ENCODE measurements around the gene ZSWIM4.

Gene ZSWIM4

GRCh38 chr19:13868663-13869062 lies 73.4 kb downstream of the ZSWIM4 start:
- no peak for DNase-seq (ENCODE audit: low read depth)
- TF ChIP-seq, protein P1, sequence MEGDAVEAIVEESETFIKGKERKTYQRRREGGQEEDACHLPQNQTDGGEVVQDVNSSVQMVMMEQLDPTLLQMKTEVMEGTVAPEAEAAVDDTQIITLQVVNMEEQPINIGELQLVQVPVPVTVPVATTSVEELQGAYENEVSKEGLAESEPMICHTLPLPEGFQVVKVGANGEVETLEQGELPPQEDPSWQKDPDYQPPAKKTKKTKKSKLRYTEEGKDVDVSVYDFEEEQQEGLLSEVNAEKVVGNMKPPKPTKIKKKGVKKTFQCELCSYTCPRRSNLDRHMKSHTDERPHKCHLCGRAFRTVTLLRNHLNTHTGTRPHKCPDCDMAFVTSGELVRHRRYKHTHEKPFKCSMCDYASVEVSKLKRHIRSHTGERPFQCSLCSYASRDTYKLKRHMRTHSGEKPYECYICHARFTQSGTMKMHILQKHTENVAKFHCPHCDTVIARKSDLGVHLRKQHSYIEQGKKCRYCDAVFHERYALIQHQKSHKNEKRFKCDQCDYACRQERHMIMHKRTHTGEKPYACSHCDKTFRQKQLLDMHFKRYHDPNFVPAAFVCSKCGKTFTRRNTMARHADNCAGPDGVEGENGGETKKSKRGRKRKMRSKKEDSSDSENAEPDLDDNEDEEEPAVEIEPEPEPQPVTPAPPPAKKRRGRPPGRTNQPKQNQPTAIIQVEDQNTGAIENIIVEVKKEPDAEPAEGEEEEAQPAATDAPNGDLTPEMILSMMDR (IDR thresholded peaks at IDR 0.05; ENCODE audit: insufficient read depth, low read depth, low read length, missing control alignments): no peak
- no peak overlapping the region for H3K4me3 ChIP-seq (ENCODE audit: low read depth, low read length)

GRCh38 chr19:13869281-13869680 lies 74.0 kb downstream of the ZSWIM4 start:
- TF ChIP-seq, protein P1 (IDR thresholded peaks at IDR 0.05; ENCODE audit: insufficient read depth, low read depth, low read length, missing control alignments): no peak
- no peak for DNase-seq (ENCODE audit: low read depth)

GRCh38 chr19:13870873-13871272 lies 75.6 kb downstream of the ZSWIM4 start:
- TF ChIP-seq, protein P1 (IDR thresholded peaks at IDR 0.05; ENCODE audit: insufficient read depth, low read depth, low read length, missing control alignments): no peak
- no peak for DNase-seq (ENCODE audit: low read depth)
- no peak overlapping the region for H3K4me3 ChIP-seq (ENCODE audit: low read depth, low read length)

More at GRCh38 chr19:13869281-13869680, 74.0 kb downstream of the ZSWIM4 start:
- no peak overlapping the region for H3K4me3 ChIP-seq (ENCODE audit: low read depth, low read length)

DNA sequence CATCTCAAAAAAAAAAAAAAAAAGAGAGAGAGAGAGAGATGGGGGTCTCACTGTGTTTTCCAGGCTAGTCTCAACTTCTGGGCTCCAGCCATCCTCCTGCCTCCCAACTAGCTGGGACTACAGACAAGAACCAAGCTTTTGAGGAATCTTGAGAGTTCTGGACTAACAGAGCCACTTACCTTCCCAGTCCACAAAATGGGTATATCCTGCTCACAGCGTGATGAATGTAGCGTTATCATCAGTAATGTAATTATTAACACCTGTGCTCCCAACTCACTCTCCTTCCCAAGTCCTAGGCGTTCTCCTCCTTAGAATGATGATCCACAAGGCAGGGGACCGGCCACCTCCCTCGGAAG lies 77.1 kb downstream of the ZSWIM4 start:
- H3K4me3 ChIP-seq (ENCODE audit: low read depth, low read length): no peak overlapping the region
- TF ChIP-seq, protein P1 (IDR thresholded peaks at IDR 0.05; ENCODE audit: insufficient read depth, low read depth, low read length, missing control alignments): no peak

DNA sequence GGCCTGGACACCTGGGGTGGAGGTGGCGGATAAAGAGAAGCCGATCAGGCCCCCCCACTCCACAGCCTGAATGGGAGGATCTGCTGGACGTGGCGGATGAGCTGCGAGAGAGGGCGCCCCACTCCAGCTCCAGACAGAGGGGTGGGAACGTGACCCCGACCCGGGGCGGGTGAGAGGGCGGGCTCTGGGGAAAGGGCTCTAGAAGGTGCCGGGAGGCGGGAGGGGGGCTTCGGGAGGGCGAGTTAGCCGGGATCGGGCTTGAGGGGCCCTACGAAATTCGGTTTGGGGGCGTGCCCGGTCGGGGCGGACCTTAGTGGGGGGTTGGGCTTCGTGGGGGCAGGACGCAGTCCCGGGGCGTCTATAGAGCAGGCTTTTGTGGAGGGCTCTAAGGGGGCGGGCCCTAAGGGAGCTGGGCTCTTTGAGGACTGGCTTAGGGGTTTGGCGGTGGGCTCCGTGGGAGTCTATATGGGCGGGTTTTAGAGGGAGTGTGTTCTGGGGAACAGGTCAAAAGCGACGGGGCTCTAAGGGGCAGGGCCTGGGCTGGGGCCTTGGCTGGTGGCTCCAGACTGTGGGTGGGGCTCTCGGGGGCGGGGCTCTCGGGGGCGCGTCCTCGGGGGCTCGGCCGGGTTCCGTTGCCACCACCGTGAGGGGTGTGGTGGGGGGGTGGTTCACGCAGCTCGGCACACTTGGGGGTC lies 77.6 kb downstream of the ZSWIM4 start:
- TF ChIP-seq, protein P1 (IDR thresholded peaks at IDR 0.05; ENCODE audit: insufficient read depth, low read depth, low read length, missing control alignments): no peak
- H3K4me3 ChIP-seq (ENCODE audit: low read depth, low read length): peak overlapping the region; percentile 34; the same call in 1 of the 2 replicates
- no peak for DNase-seq (ENCODE audit: low read depth)

More for the DNA sequence above, 77.1 kb downstream of the ZSWIM4 start:
- DNase-seq (ENCODE audit: low read depth): no peak

GRCh38 chr19:13873834-13874515 lies 78.7 kb downstream of the ZSWIM4 start:
- no peak for DNase-seq (ENCODE audit: low read depth)
- TF ChIP-seq, protein P1 (IDR thresholded peaks at IDR 0.05; ENCODE audit: insufficient read depth, low read depth, low read length, missing control alignments): no peak
- H3K4me3 ChIP-seq (ENCODE audit: low read depth, low read length): no peak overlapping the region

Data from GM12865 (cell line).